GM21528 (cell line): ENCODE data around the gene SMCO3.
A peak's percentile ranks its signal among the peaks of the same experiment; 100 is the strongest.

Source experiments
- ATAC-seq: cut with Tn5 transposase; IDR thresholded peaks from one replicate; pipeline ENCODE4 v1.9.1; 2021; ENCODE audit warnings: mild to moderate bottlenecking, moderate library complexity; ENCODE audit not compliant: unreplicated experiment, low FRiP score

Gene SMCO3

GRCh38 chr12:14814014-14814413 lies at the start of gene SMCO3:
Gene SMCO3 (minus strand): TSS chr12:14814182. CDS start chr12:14806680, 7,502 bp downstream.
- no peak for ATAC-seq

GRCh38 chr12:14860490-14860889 lies 46.5 kb upstream of the SMCO3 start:
- ATAC-seq = no peak

GRCh38 chr12:14858513-14858912 lies 44.5 kb upstream of the SMCO3 start:
- ATAC-seq = no peak

- no peak for ATAC-seq
Measured at GRCh38 chr12:14854586-14855183, 40.7 kb upstream of the SMCO3 start.

GRCh38 chr12:14853961-14854360 lies 40.0 kb upstream of the SMCO3 start:
- ATAC-seq = no peak

- ATAC-seq = no peak
Measured at GRCh38 chr12:14852880-14853279, 38.9 kb upstream of the SMCO3 start.

GRCh38 chr12:14850929-14851663 lies 37.1 kb upstream of the SMCO3 start:
- ATAC-seq = peak; percentile 66

- no peak for ATAC-seq
Measured at GRCh38 chr12:14849661-14850060, 35.7 kb upstream of the SMCO3 start.

GRCh38 chr12:14846876-14847580 lies 33.0 kb upstream of the SMCO3 start:
- ATAC-seq = no peak

- ATAC-seq = no peak
Measured at GRCh38 chr12:14846042-14846587, 32.1 kb upstream of the SMCO3 start.

- no peak for ATAC-seq
Measured at GRCh38 chr12:14845350-14845750, 31.4 kb upstream of the SMCO3 start.

- no peak for ATAC-seq
Measured at GRCh38 chr12:14844401-14844800, 30.4 kb upstream of the SMCO3 start.

- no peak for ATAC-seq
Measured at GRCh38 chr12:14843425-14843887, 29.5 kb upstream of the SMCO3 start, which contains the start of gene ART4. Gene ART4 (minus strand): TSS chr12:14843526. CDS start chr12:14843113, 413 bp downstream.

- ATAC-seq = no peak
Measured at GRCh38 chr12:14842315-14842714, 28.3 kb upstream of the SMCO3 start.

- ATAC-seq = no peak
Measured at GRCh38 chr12:14841761-14842160, 27.8 kb upstream of the SMCO3 start.

- ATAC-seq = no peak
Measured at GRCh38 chr12:14840616-14841015, 26.6 kb upstream of the SMCO3 start.

GRCh38 chr12:14839262-14839661 lies 25.3 kb upstream of the SMCO3 start:
- ATAC-seq = no peak

GRCh38 chr12:14836336-14837210 lies 22.6 kb upstream of the SMCO3 start:
- no peak for ATAC-seq

- ATAC-seq = no peak
Measured at GRCh38 chr12:14834509-14834908, 20.5 kb upstream of the SMCO3 start.

- ATAC-seq = no peak
Measured at GRCh38 chr12:14833952-14834351, 20.0 kb upstream of the SMCO3 start.
